ENCODE data around the gene TEX22.

DNA sequence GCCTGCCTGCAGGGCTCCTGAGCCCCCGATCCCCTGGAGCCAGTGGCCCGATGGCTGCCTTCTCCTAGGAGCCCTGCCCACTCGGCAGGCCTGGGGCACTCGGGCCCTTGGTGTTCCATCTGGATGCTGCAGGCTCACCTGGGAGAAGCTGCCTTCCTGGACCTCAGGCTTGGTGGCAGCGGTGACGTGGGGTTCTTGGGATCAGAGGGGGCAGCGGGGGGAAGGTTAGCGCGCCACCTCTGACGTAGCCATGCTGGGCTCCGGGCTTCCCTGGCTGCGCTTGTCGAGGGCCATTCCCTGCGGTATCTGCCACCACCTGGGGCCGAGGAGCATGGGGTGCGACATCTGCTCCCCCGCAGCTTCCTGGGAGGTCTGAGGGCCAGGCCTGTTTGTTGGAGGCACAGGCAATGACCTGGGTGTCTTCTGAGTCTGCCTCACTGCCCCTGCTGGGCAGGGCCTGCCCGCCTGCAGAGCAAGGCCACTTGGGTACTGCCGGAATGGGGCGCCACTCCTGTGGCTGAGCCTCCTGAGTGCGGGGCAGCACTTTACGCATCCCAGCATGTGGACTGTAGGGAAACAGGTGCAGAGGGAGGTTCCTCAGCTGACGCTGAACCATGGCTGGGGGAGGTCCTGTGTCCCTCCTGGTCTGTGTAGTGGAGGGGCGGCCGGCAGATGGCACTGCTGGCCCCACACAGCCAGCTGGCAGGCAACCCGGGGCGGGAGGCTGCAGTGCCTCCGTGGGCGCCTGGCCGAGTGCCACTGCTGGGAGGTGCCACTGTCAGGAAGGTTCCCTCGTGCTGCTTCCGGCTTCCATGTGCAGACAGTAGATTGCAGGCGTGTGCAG lies 41.6 kb downstream of the TEX22 start:
- TF ChIP-seq CTCF (IDR thresholded peaks at IDR 0.05) = no peak
- TF ChIP-seq EZH2 (IDR thresholded peaks at IDR 0.05; ENCODE audit: borderline replicate concordance, insufficient read depth, low read depth, low read length, poor library complexity, severe bottlenecking) = no peak
